Measurements from ENCODE around the gene CEP68.

The CEP68 gene

GRCh38 chr2:65134158-65134557, 77.9 kb downstream of the CEP68 start:
- no peak for DNase-seq

DNA sequence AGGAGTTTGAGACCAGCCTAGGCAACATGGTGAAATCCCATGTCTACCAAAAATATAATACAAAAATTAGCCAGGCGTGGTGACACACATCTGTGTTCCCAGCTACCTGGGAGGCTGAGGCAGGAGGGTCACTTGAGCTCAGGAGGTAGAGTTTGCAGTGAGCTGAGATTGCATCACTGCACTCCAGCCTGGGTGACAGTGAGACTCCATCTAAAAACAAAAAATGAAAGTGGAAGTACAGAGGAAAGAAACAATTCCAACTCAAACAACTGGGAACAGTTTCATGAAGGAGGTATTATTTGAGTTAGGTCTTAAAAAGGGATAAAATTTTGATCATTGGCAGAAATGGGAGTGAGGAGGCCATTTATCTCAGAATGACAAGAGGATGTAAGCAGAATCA, 80.0 kb downstream of the CEP68 start:
- DNase-seq, result peak; percentile 31

Measured in inflammatory macrophage treated with lipopolysaccharide for 4 hours (primary cell).